H1 (cell line): ENCODE data around the gene SEPTIN1.

Experiments used
- CBX5 ChIP-seq: fragments of 300-800, 300-1000 bp; sonication (generic); IDR thresholded peaks from 2 replicates; pipeline ENCODE4 v1.7.1; 2016; ENCODE audit warnings: antibody characterized with exemption, low read length, low read depth
- CEBPB ChIP-seq: IDR thresholded peaks from 2 replicates; pipeline ENCODE4 v1.6.1; 2012; ENCODE audit warnings: low read depth, low read length
- CTCF ChIP-seq, 3 experiments: IDR thresholded peaks; 1 replicate in 2 of 3; 2 replicates in 1 of 3; pipeline versions ENCODE4 v1.5.1 to v1.6.1; 2011; ENCODE audit warnings: low read length in 3 of 3, mild to moderate bottlenecking in 3 of 3, inconsistent platforms in 2 of 3, low read depth in 1 of 3, moderate library complexity in 1 of 3; ENCODE audit not compliant: insufficient read depth in 1 of 3; ENCODE audit errors: control extremely low read depth in 1 of 3
- FOSL1 ChIP-seq: IDR thresholded peaks from 2 replicates; pipeline ENCODE4 v1.6.1; 2011; ENCODE audit warnings: mild to moderate bottlenecking, low read depth, low read length, moderate library complexity; ENCODE audit not compliant: insufficient read depth
- GABPA ChIP-seq: IDR thresholded peaks from 2 replicates; pipeline ENCODE4 v1.6.1; 2011; ENCODE audit warnings: mild to moderate bottlenecking, low read length, moderate library complexity, borderline replicate concordance; ENCODE audit not compliant: insufficient read depth
- GTF2F1 ChIP-seq: IDR thresholded peaks from 2 replicates; pipeline ENCODE4 v1.6.1; 2012; ENCODE audit warnings: low read depth, low read length, improper control_type of control experiment, borderline replicate concordance
- JUND ChIP-seq: IDR thresholded peaks from 2 replicates; pipeline ENCODE4 v1.6.1; 2011; ENCODE audit warnings: mild to moderate bottlenecking, improper control_type of control experiment, low read length
- PHF8 ChIP-seq: fragments of 200-600 bp; sonication (generic); conservative IDR thresholded peaks from 2 replicates; pipeline ENCODE4 v1.7.1; 2012; ENCODE audit warnings: low read depth, mild to moderate bottlenecking, inconsistent platforms, low read length, moderate library complexity
- POLR2A ChIP-seq, 2 experiments: IDR thresholded peaks; 1 replicate in 1 of 2; 2 replicates in 1 of 2; pipeline ENCODE4 v1.6.1; 2011; ENCODE audit warnings: low read depth in 2 of 2, low read length in 2 of 2, mild to moderate bottlenecking in 2 of 2; ENCODE audit errors: control extremely low read depth in 1 of 2
- POLR2AphosphoS5 ChIP-seq: IDR thresholded peaks from 2 replicates; pipeline ENCODE4 v1.6.1; 2011; ENCODE audit warnings: low read depth, low read length
- SIRT6 ChIP-seq: IDR thresholded peaks from one replicate; pipeline ENCODE4 v1.7.1; 2012; ENCODE audit warnings: low read length, inconsistent platforms
- USF2 ChIP-seq: IDR thresholded peaks from 2 replicates; pipeline ENCODE4 v1.6.1; 2011; ENCODE audit warnings: low read length, improper control_type of control experiment

DNA sequence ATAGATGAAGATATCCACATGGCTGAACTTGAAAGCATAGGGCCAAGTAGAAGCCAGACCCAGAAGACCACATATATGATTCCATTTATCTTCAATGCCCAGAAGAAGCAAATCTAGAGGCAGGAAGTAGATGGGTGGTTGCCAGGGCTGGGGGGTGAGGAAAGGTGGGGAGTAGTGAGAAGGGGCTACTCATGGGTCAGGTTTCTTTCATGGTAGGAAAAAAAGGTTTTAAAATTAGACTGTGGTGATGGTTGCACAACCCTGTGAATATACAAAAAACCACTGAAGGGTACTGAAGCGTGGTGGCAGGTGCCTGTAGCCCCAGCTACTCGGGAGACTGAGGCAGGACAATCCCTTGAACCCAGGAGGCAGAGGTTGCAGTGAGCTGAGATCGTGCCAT is 32.7 kb downstream of the SEPTIN1 start:
- TF ChIP-seq POLR2A (IDR thresholded peaks at IDR 0.05; ENCODE audit: control extremely low read depth in 1 of 2, low read depth in 2 of 2, low read length in 2 of 2) (no peak), CEBPB (no peak), FOSL1 (no peak), CTCF (IDR thresholded peaks at IDR 0.05; ENCODE audit: control extremely low read depth in 1 of 3, insufficient read depth in 1 of 3, low read depth in 1 of 3, low read length in 3 of 3) (no peak), POLR2AphosphoS5 (no peak), SIRT6 (no peak), PHF8 (no peak), CBX5 (no peak), GTF2F1 (no peak), USF2 (no peak), GABPA (no peak), JUND (no peak)
